HepG2 (cell line): ENCODE measurements around the gene PSD4. TPM values are rescaled to one million over a fixed set of nuclear protein-coding genes. Genes with fewer than 3 reads are reported as not detected.

Experiments used
- ETV6 ChIP-seq: sonication (generic); formaldehyde crosslinking; conservative IDR thresholded peaks from 2 replicates; pipeline ENCODE4 v1.4.0; 2020; ENCODE audit warnings: missing genetic modification reagents
- KLF6 ChIP-seq: IDR thresholded peaks from 2 replicates; pipeline ENCODE4 v1.8.0; 2016; ENCODE audit warnings: missing biosample characterization, missing genetic modification reagents
- KMT2B ChIP-seq: IDR thresholded peaks from 2 replicates; pipeline ENCODE4 v1.6.1; 2016; ENCODE audit warnings: missing genetic modification reagents, missing compliant biosample characterization
- NFYC ChIP-seq: IDR thresholded peaks from 2 replicates; pipeline ENCODE4 v1.6.1; 2016; ENCODE audit warnings: missing genetic modification reagents, missing compliant biosample characterization
- SOX6 ChIP-seq, 2 experiments: fragments of 450-650 bp in 1 of 2; sonication (generic) in 1 of 2; formaldehyde crosslinking in 1 of 2; IDR thresholded peaks; 2 replicates each; pipeline versions ENCODE4 v1.4.0 to v1.6.1; 2017 to 2020; ENCODE audit warnings: antibody characterized with exemption in 1 of 2, mild to moderate bottlenecking in 1 of 2, missing genetic modification reagents in 1 of 2
- ZNF33A ChIP-seq: sonication (generic); formaldehyde crosslinking; IDR thresholded peaks from 2 replicates; pipeline ENCODE4 v1.5.1; 2020; ENCODE audit warnings: missing genetic modification reagents, mild to moderate bottlenecking, moderate library complexity, borderline replicate concordance
- polyA plus RNA-seq, 8 experiments: library from polyadenylated mRNA; depleted of rRNA in 3 of 8; stranded (reverse) in 7 of 8; unstranded in 1 of 8; fragments of >200 nt; fragmentation: Illumina TruSeq in 4 of 8; extraction: Trizol in 4 of 8; gene quantifications; 2 replicates each; pipeline versions ENCODE4 v1.2.1 to v1.2.3, GENCODE V29; 2011 to 2016; ENCODE audit warnings: low read depth in 4 of 8, missing spikeins in 1 of 8, mixed read lengths in 1 of 8; ENCODE audit not compliant: insufficient read depth in 1 of 8
- total RNA-seq, 5 experiments: library from RNA; depleted of rRNA; stranded (reverse); fragments of >200 nt; fragmentation: Illumina TruSeq; extraction: Trizol; gene quantifications; 2 replicates each; pipeline ENCODE4 v1.2.3, GENCODE V29; 2016; ENCODE audit warnings: low read depth in 1 of 5
- TF ChIP-seq, protein P1 (sequence below): sonication (generic); formaldehyde crosslinking; IDR thresholded peaks from 2 replicates; pipeline ENCODE4 v1.4.0; 2020; ENCODE audit warnings: missing genetic modification reagents, borderline replicate concordance
- TF ChIP-seq, protein P2 (sequence below): sonication (generic); formaldehyde crosslinking; IDR thresholded peaks from 2 replicates; pipeline ENCODE4 v1.5.1; 2020; ENCODE audit warnings: mild to moderate bottlenecking, missing genetic modification reagents, borderline replicate concordance
- TF ChIP-seq, protein P3 (sequence below): IDR thresholded peaks from 2 replicates; pipeline ENCODE4 v1.6.1; 2016; ENCODE audit warnings: low read depth, borderline replicate concordance
- TF ChIP-seq, protein P4 (sequence below): sonication (generic); formaldehyde crosslinking; IDR thresholded peaks from 2 replicates; pipeline ENCODE4 v1.4.0; 2020; ENCODE audit warnings: mild to moderate bottlenecking, missing genetic modification reagents
- TF ChIP-seq, protein P5 (sequence below): IDR thresholded peaks from 2 replicates; pipeline ENCODE4 v1.6.1; 2016; ENCODE audit warnings: low read depth, missing genetic modification reagents, missing compliant biosample characterization

The PSD4 gene
- total and polyA plus RNA-seq, 2 of the 13 experiments (the other 11 are each of a cell fraction or from before 2014, with no cell fraction given) = 5.8 to 9.4 TPM

DNA sequence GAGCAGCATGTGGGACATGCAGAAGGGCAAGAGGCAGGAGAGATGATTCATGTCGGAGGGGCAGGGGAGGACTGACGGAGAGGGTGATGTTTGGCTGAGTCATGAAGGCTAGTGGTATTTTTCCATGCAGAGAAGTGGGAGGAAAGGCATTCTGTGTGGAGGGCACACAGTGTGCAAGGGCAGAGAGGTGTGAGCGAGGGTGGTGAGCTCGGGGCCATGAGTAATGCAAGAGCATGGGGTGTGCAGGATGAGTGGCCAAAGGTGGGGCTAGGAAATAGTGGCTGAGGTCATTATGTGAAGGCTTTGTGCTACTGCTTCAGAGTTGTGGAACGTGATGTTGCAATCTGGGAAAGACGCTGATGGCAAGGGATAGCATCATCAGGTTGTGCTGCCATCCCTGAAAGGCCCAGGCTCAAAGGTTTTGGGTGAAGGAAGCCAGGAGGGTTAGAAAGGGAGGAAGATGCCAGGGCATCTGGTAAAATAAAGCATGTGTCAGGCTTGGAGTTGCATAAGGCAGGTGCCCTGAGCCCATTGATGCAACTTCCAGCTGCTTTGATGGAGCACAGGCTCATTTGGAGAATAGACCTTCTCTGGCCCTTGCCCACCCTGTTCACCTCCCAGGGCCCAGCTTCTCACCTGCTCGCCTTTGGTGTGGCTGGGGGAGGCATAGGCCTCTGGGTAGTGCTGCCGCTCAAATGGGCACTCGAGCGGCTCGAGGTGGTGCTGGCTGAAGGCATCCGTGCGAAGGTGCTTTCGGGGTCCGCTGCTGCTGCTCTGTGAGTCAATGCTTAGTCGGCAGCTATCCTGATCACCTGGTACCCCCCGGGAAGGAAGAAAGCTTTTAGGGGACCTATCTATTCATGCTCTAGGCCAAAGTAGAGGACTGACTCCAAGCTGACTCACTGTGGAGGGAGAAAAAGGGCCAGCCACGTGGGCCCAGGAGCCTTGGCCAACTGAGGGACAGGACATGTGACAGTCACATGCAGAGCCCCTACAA is 67.4 kb downstream of the PSD4 start (continued):
- TF ChIP-seq, protein P1, sequence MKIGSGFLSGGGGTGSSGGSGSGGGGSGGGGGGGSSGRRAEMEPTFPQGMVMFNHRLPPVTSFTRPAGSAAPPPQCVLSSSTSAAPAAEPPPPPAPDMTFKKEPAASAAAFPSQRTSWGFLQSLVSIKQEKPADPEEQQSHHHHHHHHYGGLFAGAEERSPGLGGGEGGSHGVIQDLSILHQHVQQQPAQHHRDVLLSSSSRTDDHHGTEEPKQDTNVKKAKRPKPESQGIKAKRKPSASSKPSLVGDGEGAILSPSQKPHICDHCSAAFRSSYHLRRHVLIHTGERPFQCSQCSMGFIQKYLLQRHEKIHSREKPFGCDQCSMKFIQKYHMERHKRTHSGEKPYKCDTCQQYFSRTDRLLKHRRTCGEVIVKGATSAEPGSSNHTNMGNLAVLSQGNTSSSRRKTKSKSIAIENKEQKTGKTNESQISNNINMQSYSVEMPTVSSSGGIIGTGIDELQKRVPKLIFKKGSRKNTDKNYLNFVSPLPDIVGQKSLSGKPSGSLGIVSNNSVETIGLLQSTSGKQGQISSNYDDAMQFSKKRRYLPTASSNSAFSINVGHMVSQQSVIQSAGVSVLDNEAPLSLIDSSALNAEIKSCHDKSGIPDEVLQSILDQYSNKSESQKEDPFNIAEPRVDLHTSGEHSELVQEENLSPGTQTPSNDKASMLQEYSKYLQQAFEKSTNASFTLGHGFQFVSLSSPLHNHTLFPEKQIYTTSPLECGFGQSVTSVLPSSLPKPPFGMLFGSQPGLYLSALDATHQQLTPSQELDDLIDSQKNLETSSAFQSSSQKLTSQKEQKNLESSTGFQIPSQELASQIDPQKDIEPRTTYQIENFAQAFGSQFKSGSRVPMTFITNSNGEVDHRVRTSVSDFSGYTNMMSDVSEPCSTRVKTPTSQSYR (CRISPR knock-in tag) = 0 out of 2 replicates have a peak, but pooled peaks have one; percentile 13
- TF ChIP-seq SOX6 (IDR thresholded peaks at IDR 0.05) (no peak), SOX6 (CRISPR knock-in tag; IDR thresholded peaks at IDR 0.05) (peak; percentile 61), KLF6 (CRISPR knock-in tag) (peak; percentile 57; the same call in 1 of the 2 replicates), KMT2B (no peak), ETV6 (CRISPR knock-in tag) (no peak), ZNF33A (CRISPR knock-in tag) (no peak), NFYC (no peak)
- TF ChIP-seq, protein P2, sequence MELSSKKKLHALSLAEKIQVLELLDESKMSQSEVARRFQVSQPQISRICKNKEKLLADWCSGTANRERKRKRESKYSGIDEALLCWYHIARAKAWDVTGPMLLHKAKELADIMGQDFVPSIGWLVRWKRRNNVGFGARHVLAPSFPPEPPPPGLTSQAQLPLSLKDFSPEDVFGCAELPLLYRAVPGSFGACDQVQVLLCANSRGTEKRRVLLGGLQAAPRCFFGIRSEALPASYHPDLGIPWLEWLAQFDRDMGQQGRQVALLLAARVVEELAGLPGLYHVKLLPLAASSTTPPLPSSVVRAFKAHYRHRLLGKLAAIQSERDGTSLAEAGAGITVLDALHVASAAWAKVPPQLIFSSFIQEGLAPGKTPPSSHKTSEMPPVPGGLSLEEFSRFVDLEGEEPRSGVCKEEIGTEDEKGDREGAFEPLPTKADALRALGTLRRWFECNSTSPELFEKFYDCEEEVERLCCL (CRISPR knock-in tag) = no peak
- TF ChIP-seq, protein P3, sequence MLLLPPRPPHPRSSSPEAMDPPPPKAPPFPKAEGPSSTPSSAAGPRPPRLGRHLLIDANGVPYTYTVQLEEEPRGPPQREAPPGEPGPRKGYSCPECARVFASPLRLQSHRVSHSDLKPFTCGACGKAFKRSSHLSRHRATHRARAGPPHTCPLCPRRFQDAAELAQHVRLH (CRISPR knock-in tag) = peak; percentile 70; the same call in 1 of the 2 replicates
- TF ChIP-seq, protein P4, sequence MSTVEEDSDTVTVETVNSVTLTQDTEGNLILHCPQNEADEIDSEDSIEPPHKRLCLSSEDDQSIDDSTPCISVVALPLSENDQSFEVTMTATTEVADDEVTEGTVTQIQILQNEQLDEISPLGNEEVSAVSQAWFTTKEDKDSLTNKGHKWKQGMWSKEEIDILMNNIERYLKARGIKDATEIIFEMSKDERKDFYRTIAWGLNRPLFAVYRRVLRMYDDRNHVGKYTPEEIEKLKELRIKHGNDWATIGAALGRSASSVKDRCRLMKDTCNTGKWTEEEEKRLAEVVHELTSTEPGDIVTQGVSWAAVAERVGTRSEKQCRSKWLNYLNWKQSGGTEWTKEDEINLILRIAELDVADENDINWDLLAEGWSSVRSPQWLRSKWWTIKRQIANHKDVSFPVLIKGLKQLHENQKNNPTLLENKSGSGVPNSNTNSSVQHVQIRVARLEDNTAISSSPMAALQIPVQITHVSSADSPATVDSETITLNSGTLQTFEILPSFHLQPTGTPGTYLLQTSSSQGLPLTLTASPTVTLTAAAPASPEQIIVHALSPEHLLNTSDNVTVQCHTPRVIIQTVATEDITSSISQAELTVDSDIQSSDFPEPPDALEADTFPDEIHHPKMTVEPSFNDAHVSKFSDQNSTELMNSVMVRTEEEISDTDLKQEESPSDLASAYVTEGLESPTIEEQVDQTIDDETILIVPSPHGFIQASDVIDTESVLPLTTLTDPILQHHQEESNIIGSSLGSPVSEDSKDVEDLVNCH (CRISPR knock-in tag) = no peak
- TF ChIP-seq, protein P5, sequence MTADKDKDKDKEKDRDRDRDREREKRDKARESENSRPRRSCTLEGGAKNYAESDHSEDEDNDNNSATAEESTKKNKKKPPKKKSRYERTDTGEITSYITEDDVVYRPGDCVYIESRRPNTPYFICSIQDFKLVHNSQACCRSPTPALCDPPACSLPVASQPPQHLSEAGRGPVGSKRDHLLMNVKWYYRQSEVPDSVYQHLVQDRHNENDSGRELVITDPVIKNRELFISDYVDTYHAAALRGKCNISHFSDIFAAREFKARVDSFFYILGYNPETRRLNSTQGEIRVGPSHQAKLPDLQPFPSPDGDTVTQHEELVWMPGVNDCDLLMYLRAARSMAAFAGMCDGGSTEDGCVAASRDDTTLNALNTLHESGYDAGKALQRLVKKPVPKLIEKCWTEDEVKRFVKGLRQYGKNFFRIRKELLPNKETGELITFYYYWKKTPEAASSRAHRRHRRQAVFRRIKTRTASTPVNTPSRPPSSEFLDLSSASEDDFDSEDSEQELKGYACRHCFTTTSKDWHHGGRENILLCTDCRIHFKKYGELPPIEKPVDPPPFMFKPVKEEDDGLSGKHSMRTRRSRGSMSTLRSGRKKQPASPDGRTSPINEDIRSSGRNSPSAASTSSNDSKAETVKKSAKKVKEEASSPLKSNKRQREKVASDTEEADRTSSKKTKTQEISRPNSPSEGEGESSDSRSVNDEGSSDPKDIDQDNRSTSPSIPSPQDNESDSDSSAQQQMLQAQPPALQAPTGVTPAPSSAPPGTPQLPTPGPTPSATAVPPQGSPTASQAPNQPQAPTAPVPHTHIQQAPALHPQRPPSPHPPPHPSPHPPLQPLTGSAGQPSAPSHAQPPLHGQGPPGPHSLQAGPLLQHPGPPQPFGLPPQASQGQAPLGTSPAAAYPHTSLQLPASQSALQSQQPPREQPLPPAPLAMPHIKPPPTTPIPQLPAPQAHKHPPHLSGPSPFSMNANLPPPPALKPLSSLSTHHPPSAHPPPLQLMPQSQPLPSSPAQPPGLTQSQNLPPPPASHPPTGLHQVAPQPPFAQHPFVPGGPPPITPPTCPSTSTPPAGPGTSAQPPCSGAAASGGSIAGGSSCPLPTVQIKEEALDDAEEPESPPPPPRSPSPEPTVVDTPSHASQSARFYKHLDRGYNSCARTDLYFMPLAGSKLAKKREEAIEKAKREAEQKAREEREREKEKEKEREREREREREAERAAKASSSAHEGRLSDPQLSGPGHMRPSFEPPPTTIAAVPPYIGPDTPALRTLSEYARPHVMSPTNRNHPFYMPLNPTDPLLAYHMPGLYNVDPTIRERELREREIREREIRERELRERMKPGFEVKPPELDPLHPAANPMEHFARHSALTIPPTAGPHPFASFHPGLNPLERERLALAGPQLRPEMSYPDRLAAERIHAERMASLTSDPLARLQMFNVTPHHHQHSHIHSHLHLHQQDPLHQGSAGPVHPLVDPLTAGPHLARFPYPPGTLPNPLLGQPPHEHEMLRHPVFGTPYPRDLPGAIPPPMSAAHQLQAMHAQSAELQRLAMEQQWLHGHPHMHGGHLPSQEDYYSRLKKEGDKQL = peak; percentile 30; the same call in 1 of the 2 replicates
